ENCODE measurements around the gene NDUFA8. TPM values are rescaled to one million over a fixed set of nuclear protein-coding genes. Genes with fewer than 3 reads are reported as not detected.

NDUFA8 gene
- total RNA-seq, 3 donors from 2014 or later: 66.9 to 85.0 (median 69.1) TPM

Small RNA genes within 50 kb of the gene (microRNA-seq; reads per million reads assigned to microRNA genes)
- gene MIR4478: not detected

Other genes with a start within 250 kb of the NDUFA8 start
- gene TTLL11, start 66.5 kb downstream of the NDUFA8 start, total RNA-seq: 10 to 100 TPM in 1 of 3 donors, 1 to 10 TPM in 2; 6.0 to 22.2 (median 6.4) TPM
- gene MORN5, start 129 bp upstream of the NDUFA8 start, total RNA-seq: 10 to 100 TPM in 1 of 3 donors, 1 to 10 TPM in 1, not detected in 1; 1.6 to 21.2 TPM
- gene LHX6, start 69.2 kb upstream of the NDUFA8 start, total RNA-seq: 1 to 10 TPM; 2.0 to 5.1 (median 2.3) TPM
- gene RBM18, start 105.1 kb upstream of the NDUFA8 start, total RNA-seq: 10 to 100 TPM; 15.6 to 21.5 (median 17.2) TPM
- 10 to 100 TPM; 46.5 to 65.2 (median 62.4) TPM for gene MRRF, start 105.1 kb upstream of the NDUFA8 start, total RNA-seq
- 100 to 1,000 TPM in 1 of 3 donors, 10 to 100 TPM in 1, 1 to 10 TPM in 1; 8.8 to 192 (median 15.3) TPM for gene PTGS1, start 211.2 kb upstream of the NDUFA8 start, total RNA-seq